Activated T-helper 1 cell treated with anti-CD3 and anti-CD28 coated beads, Interleukin-2, amount 50 U/mL, for 16 hours (primary cell): ENCODE measurements around the gene SYT14.
"Not testable (repeated sequence)": the region's sequence is repeated elsewhere in the genome, so short reads cannot be mapped to it uniquely, and the experiment has no call there.

Experiments
- DNase-seq, 2 donors: peaks; one replicate each; pipeline ENCODE4 v3.0.0-alpha.2; 2020; ENCODE audit warnings: low read depth in 1 of 2, low spot score in 1 of 2

The SYT14 gene

GRCh38 chr1:209937996-209938959, at the start of gene SYT14:
Gene SYT14, plus strand, starts transcription at chr1:209938217. Its CDS starts 48 bp downstream, at chr1:209938265.
- no peak for DNase-seq

DNA sequence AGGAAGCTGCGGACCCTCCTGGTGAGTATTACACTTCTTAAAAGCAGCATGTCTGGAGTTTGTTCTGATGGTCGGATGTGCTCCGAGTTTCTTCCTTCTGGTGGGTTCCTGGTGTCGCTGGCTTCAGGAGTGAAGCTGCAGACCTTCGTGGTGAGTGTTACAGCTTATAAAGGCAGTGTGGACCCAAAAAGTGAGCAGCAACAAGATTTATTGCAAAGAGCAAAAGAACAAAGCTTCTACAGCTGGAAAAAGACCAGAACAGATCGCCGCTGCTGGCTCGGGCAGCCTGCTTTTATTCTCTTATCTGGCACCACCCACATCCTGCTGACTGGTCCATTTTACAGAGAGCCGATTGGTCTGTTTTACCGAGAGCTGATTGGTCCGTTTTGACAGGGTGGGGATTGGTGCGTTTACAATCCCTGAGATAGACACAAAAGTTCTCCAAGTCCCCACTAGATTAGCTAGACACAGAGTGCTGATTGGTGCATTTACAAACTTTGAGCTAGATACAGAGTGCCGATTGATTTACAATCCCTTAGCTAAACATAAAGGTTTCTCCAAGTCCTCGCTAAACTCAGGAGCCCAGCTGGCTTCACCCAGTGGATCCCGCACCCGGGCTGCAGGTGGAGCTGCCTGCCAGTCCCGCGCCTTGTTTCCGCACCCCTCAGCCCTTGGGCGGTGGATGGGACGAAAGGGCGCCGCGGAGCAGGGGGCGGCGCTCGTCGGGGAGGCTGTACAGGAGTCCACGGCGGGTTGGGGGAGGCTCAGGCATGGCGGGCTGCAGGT, 49.5 kb upstream of the SYT14 start:
- not testable (repeated sequence) for DNase-seq

GRCh38 chr1:209889077-209889418, 49.0 kb upstream of the SYT14 start:
- DNase-seq: no peak

GRCh38 chr1:209890641-209891330, 47.2 kb upstream of the SYT14 start:
- DNase-seq: no peak

DNA sequence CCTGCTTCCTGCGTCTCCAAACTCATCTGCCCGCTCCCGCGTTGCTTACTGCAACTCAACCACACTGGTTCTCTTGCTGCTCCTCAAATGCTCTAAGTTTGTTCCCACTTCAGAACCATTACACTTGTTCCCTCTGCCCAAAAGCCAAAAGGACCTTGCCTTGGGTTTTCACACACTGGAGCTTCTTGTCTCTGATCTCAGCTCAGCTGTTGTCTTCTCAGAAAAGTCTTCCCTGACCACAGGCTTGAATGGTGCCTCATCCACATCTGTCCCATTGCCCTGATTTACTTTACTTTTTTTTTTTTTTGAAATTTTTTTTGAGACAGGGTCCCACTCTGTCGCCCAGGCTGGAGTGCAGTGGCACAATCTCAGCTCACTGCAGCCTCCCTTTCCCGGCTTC, 44.3 kb upstream of the SYT14 start:
- no peak for DNase-seq

DNA sequence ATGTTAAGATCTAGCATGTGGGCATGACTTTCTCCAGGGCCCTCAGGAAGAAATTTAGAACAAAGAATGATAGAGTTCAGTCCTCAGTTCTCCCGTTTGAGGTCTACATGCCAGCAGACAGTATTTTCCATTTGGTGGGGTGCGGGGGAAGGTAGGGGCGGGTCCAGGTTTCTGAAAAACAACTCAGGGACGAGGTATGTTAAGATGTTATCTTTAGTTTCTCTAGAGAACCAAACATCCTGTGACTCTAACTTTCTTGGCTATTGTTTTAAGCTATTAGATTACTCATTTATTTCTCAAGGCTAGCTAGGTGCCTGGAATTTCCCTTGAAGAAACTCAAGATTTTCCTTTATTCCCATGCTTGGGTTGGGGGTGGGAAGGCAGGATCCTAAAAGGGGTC, 42.3 kb upstream of the SYT14 start:
- no peak for DNase-seq

DNA sequence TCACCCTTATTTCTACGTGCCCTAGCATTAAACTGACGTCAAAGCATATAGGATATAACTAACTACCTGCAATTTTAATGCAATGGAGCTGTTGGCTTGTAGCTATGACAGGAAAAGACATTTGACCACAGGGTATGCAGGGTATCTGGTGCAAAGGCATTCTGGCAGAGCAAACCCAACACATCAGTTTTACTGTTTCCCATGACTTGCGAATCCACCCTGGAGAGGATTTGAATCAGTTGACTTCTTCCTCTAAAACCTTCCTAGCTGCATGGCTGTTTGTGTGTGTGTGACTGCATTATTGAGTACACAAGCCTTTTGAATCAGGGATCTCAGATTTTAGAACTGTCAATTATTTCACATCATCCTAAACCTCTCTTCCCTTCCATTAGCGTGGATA, 41.7 kb upstream of the SYT14 start:
- DNase-seq: no peak

DNA sequence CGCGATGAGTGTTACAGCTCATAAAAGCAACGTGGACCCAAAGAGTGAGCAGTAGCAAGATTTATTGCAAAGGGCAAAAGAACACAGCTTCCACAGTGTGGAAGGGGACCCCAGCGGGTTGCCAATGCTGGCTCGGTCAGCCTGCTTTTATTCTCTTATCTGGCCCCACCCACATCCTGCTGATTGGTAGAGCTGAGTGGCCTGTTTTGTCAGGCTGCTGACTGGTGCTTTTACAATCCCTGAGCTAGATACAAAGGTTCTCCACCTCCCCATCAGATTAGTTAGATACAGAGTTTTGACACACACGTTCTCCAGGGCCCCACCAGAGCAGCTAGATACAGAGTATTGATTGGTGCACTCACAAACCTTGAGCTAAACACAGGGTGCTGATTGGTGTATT, 39.7 kb upstream of the SYT14 start:
- DNase-seq: not testable (repeated sequence)

GRCh38 chr1:209898851-209899250, 39.2 kb upstream of the SYT14 start:
- DNase-seq: not testable (repeated sequence)

DNA sequence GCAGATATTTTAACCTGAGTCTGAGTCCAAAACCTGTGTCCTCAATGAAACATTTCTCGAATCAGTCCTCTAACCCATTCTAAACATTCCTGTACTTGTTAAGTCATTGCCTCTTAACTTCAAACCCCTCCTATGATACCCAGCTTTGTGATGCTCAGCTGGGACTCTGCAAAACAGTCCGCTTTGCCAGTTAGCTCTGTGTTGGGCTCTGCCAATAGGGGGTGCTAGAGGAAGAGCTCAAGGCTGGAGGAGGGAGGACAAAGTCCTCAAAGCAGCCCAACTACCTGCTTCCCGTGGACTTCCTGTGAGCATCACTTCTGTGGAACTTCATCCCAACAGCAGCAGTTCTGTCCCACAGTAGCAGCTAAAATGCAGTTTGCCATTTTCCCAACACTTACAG, 38.1 kb upstream of the SYT14 start:
- no peak for DNase-seq

DNA sequence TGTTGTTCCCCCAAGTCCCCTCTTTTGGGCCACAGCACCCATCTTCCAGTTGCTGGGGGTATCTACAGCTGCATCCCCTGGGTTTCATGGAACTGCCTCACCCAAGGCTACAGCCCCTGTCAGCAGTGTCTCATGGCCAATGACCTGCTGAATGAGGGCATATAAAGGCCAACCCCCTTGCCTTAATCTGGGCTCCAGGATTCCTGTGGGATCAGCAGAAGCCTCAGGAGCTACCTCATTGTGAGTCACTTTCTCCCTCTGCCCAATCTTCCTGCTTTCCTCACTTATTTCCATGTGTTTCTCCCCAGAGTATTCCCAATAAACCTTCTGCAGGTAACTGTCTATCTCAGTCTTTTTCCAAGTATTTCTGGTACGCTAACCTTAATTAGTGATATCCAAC, 37.3 kb upstream of the SYT14 start:
- no peak for DNase-seq

GRCh38 chr1:209901211-209901610, 36.8 kb upstream of the SYT14 start:
- no peak for DNase-seq

GRCh38 chr1:209904774-209905173, 33.2 kb upstream of the SYT14 start:
- not testable (repeated sequence) for DNase-seq

DNA sequence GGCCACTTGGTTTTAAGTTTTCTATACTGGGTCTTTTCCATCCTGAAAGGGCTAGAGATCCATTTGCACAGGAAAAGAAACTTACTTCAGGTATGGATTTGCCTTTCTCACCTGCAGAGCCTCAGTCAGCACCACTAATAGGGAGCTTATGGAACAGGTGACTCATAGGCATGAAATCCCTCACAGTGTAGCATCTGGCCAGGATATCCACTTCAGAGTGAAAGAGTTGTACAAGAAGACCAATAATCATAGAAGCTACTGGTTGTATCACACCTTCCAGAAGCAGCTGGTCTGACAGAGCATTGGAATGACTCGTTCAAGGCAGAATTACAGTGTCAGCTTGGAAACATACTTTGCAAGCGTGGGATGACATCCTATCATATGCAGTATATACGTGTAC, 26.3 kb upstream of the SYT14 start:
- DNase-seq: no peak

GRCh38 chr1:209912306-209912705, 25.7 kb upstream of the SYT14 start:
- no peak for DNase-seq

DNA sequence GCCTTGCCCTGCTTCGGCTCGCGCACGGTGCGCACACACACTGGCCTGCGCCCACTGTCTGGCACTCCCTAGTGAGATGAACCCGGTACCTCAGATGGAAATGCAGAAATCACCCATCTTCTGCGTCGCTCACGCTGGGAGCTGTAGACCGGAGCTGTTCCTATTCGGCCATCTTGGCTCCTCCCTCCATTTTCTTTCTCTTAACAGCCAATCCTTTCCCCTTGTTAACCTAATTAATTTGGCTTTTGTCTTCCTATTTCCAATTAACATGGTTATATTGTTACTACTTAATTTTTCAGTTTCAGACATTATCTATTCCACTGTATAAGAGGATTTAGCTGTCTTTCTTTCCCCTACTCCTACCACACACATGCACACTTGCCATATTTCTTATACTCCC, 18.4 kb upstream of the SYT14 start:
- DNase-seq: not testable (repeated sequence)

DNA sequence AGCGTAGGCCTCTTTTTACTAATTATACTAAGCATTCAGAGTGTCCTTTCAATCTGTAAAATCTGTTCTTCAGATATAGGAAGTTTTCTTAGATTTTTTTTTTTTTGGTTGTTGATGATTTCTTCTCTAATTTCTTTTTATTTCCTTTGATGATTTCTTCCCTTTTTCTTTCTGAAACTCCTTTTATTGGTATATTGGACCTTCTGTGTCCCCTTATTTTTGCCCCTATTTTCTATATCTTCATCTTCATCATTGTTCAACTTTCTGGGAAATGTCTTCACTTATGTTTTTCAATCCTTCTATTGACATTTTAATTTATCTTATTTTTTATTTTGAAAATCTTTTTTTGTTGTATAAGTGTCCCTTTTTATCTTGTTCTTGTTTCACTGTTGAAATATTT, 17.2 kb upstream of the SYT14 start:
- DNase-seq: no peak

DNA sequence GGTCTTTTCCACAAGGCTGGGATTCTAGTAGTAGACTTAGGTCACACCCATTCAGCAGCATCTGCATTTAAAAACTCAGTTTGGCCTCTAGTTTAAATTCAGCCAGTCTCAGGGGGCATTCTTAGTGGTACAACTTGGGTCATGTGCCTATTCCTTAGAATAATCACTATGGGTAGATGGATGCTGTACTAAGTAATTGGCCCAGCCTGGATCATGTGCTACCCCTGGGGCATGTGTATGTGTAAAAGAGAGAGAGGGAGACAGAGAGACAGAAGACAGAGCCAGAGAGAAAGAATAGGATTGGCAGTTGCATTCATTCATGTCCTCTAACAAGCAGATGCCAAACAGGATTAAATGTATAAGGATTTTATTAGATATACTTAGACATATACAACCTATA, 13.6 kb upstream of the SYT14 start:
- DNase-seq: no peak

- no peak for DNase-seq
Measured at GRCh38 chr1:209926045-209926444, 12.0 kb upstream of the SYT14 start.

DNA sequence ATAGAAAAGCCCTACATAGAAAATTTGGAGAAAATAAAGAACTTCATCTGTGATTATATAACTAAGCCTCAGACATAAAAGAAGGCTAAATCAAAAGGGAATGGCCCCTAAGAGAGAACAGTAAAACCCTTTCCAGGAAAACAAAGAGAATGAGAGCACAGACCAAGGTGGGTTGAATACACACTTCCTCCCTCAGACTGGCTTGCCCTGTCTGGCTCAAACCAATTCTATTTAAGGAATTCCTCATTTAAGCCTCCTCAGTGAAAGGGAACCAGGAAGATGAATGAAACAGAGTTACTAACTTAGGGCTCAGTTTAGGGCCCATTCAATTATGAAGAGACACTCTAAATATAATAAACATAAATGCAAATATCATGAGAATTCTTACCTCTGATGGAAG, 10.6 kb upstream of the SYT14 start:
- DNase-seq: no peak

GRCh38 chr1:209929751-209930150, 8.3 kb upstream of the SYT14 start:
- no peak for DNase-seq

DNA sequence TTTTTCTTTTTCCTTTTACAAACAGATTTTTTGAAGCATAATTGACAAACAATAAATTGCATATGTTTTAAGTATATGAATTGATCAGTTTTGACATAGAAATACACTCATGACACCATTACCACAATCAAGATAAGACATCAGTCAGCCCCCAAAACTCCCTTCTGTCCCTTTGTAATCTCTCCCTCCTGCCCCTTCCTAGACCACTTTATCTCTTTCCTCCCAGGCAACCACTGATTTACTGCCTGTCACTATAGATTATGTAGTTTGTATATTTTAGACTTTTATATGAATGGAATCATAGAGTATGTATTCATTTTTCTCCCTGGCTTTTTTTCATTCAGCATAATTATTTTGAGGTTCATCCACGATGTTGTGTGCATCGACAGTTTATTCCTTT, 6.9 kb upstream of the SYT14 start:
- DNase-seq: no peak
